ENCODE measurements around the gene CRYGB.

GRCh38 chr2:208183972-208184705 is 38.2 kb upstream of the CRYGB start:
- TF ChIP-seq HCFC1 (IDR thresholded peaks at IDR 0.05; ENCODE audit: low read depth, low read length), result no peak
- no peak for TF ChIP-seq KDM1A (CRISPR knock-in tag; IDR thresholded peaks at IDR 0.05)
- TF ChIP-seq ZNF737 (CRISPR knock-in tag; IDR thresholded peaks at IDR 0.05; ENCODE audit: borderline replicate concordance), result no peak
- no peak for TF ChIP-seq RAD21 (CRISPR knock-in tag; IDR thresholded peaks at IDR 0.05)
- no peak for TF ChIP-seq KAT7 (CRISPR knock-in tag; IDR thresholded peaks at IDR 0.05; ENCODE audit: borderline replicate concordance)
- no peak for TF ChIP-seq BRCA1 (CRISPR knock-in tag; IDR thresholded peaks at IDR 0.05)
- TF ChIP-seq AGO2 (optimal IDR thresholded peaks at IDR 0.05; ENCODE audit: low read depth, low read length), result no peak
- no peak for TF ChIP-seq ZNF589 (CRISPR knock-in tag; conservative IDR thresholded peaks at IDR 0.05)
- peak; percentile 41; the same call in 1 of the 2 replicates for TF ChIP-seq PATZ1 (CRISPR knock-in tag; IDR thresholded peaks at IDR 0.05)
- TF ChIP-seq HMGXB3 (CRISPR knock-in tag; IDR thresholded peaks at IDR 0.05; ENCODE audit: borderline replicate concordance), result no peak
- TF ChIP-seq TFAP4 (IDR thresholded peaks at IDR 0.05; ENCODE audit: borderline replicate concordance, low read depth), result no peak
- TF ChIP-seq USF2 (IDR thresholded peaks at IDR 0.05; ENCODE audit: low read depth, low read length), result no peak
- TF ChIP-seq USF2 (CRISPR knock-in tag; IDR thresholded peaks at IDR 0.05; ENCODE audit: borderline replicate concordance), result no peak
- no peak for TF ChIP-seq ZNF772 (CRISPR knock-in tag; IDR thresholded peaks at IDR 0.05)
- TF ChIP-seq ZBTB49 (CRISPR knock-in tag; IDR thresholded peaks at IDR 0.05; ENCODE audit: borderline replicate concordance), result no peak

Data from HepG2 (cell line).